ENCODE results near the gene PRSS36.

PRSS36 gene

DNA sequence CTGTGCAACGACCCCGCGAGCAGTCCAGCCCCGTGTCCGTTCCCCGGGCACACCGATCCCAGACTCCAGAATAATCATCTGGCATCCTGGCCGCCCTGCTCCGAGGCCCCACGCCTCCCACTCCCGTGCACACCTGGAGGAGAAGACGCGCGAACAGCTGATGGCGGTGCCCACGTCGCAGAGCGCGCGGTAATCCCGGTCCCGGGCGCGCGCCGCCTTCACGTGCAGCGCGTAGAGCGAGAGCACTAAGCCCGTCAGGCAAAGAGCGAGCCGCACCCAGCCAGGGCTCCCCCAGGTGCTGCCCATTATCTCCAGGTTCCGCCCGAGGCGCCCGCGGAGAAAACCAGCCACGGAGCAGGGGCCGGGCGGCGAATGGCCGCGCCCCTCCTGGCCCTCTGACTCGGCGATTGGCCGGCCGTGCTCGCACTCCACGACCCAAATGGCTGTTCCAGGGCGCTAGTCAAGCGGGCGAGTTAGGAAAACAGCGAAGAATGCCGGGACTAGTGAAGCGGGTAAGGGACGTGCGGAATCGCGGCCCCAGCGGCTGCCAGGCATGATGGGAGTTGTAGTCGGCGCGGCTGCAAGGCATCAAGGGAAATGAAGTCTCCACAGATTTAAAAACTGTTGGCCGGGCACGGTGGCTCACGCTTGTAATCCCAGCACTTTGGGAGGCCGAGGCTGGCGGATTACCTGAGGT lies 55.3 kb downstream of the PRSS36 start, which contains the start of gene VKORC1:
TSS of gene VKORC1 (minus strand) at position 374 of the 697 bp plus-strand sequence. CDS start at position 306, 68 bp downstream.
- peak; percentile 42 for DNase-seq

DNA sequence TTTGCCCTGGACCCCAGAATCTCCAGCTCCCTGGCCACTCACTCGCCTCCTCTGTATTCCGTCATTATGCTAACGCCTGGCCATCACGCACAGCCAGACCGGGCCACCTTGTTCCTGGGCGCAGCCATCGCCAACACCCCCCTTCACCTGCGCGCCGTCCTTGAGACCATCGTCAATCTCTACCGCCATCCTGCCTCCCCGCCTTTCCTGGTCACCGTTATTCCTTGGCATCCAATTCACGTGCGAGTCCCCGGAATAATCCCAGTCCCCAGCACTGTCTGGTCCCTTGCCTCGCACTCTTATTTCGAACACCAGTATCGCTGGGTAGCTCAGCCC lies 55.8 kb downstream of the PRSS36 start:
- DNase-seq, result no peak

DNA sequence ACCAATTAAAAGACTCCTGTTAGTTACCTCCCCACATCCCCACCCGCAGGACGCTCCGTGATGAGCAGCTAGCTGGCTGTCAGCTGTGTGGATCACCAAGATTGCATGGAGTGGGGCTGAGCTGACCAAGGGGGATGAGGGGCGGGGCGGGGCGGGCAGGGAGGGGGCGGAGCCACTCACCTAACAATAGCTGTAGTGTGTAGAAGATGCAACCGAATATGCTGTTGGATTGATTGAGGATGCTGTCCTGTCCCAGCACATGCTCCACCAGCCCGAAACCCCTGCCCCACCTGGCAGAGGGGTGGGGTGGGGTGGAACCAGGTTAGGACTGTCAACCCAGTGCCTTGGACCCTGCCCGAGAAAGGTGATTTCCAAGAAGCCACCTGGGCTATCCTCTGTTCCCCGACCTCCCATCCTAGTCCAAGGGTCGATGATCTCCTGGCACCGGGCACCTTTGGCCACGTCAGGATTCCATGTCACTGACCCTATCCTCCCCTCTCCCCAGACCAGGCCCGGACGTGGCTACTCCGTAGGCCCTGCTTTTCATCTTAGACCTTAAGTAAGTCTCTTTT lies 56.6 kb downstream of the PRSS36 start:
- no peak for DNase-seq

- no peak for DNase-seq
These were observed 57.5 kb downstream of the PRSS36 start for GRCh38 chr16:31092330-31092729.

DNA sequence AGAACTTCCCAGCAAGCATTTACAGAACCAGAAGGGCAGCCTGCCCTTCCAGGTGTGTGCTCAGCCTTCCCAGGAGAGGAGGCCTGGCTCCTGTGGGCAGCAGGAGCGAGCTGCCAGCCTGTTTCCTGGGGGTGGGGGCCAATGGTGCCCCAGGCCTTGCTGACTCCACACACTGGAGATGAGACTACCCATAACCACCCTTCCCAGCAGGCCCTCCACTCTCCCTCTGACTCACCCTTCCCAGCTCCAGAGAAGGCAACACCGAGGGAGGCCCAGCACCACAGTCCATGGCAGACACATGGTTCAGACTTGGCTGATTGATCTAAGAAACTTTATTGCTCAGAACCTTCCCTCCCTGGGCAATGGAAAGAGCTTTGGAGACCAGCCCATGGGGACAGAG lies 59.3 kb downstream of the PRSS36 start:
- no peak for DNase-seq

DNA sequence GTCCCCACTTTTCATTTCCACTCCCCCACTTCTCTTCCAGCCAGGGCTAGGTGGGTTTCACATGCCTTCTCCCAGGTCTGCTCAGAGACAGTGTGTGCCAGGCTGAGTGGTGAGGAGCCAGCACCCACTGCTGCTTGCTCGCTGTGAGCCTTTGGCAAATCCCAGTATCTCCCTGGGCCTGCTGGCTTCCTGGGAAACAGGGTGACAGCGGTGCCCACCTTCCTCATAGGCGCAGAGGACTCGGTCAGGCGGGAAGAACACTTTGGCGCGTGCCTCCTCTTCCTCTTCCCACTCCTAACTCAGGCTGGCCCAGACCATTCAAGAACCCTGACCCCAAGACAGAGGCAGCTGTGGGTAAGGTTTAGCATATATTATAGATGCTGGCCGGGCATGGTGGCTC lies 60.7 kb downstream of the PRSS36 start:
- no peak for DNase-seq
